HT-29 (cell line): ENCODE data around the gene POU2AF1. TPM values are rescaled to one million over a fixed set of nuclear protein-coding genes. Genes with fewer than 3 reads are reported as not detected.
"Not testable (repeated sequence)": the region's sequence is repeated elsewhere in the genome, so short reads cannot be mapped to it uniquely, and the experiment has no call there.

Experiments
- DNase-seq: peaks from one replicate; pipeline ENCODE4 v3.0.0-alpha.2; 2015; ENCODE audit warnings: low spot score
- total RNA-seq: library from RNA; depleted of rRNA; stranded (reverse); fragments of >200 nt; shearing (Covaris generic); gene quantifications from 2 replicates; pipeline ENCODE4 v1.2.3, GENCODE V29; 2014

POU2AF1 gene
- total RNA-seq, 1 experiment from 2014 or later, result 4.0 TPM

GRCh38 chr11:111409915-111410314 lies 30.8 kb upstream of the POU2AF1 start:
- no peak for DNase-seq

GRCh38 chr11:111408789-111409727 lies 30.0 kb upstream of the POU2AF1 start:
- DNase-seq, result no peak

- no peak for DNase-seq
Measured at GRCh38 chr11:111407652-111408051, 28.6 kb upstream of the POU2AF1 start.

GRCh38 chr11:111406589-111406988 lies 27.5 kb upstream of the POU2AF1 start:
- DNase-seq, result peak; percentile 44

GRCh38 chr11:111406091-111406490 lies 27.0 kb upstream of the POU2AF1 start:
- no peak for DNase-seq

GRCh38 chr11:111405551-111405950 lies 26.5 kb upstream of the POU2AF1 start:
- no peak for DNase-seq

DNA sequence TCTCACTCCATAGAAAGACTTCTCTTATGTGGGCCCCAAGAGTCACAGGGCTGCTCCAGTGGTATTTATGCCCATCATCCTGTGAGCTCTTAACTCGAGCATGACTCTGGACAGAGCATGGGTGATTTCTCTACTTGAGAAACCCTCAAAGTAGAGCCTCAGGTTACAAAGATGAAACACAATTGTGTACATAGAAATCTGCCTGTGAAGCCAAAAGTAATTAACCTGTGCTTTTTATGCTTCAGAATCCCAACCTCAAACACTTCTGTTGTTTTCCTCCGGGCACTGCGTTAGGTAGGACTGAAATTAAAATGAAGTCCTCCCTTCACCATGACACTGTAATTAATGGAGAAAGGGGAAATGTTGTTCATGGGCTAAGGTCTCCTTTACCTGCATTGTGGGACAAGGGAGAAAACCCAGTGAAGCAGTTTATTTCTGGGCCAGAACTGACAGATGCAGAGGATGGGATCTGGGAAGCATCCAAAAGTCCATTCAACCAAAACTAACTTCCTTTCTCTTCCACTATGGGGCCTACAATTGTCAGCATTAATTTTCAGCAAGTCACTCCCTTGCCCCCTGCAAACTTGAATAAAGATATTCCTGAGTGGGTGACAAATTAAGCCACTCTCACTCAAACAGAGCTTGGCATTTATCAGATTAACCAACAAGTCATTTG lies 24.1 kb upstream of the POU2AF1 start:
- no peak for DNase-seq

DNA sequence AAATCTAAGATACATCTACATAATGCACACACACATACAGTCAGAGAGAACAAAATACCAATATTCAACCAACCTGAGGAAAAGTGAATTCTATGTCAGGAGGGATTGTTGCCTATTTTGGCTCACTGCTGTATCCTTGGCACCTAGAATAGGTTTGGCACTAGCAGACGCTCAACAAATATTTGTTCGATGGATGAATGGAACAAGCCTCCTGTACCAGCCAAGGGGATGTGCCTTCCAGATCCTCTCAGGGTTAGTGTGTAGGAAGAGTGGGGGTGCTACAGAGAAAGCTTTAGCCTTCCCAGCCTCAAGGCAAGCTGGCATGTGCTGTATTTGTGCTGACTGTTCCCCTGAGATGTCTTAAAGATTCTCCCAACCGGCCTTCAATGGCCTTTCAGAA lies 23.3 kb upstream of the POU2AF1 start:
- DNase-seq, result no peak

GRCh38 chr11:111401957-111402356 lies 22.9 kb upstream of the POU2AF1 start:
- DNase-seq, result not testable (repeated sequence)

DNA sequence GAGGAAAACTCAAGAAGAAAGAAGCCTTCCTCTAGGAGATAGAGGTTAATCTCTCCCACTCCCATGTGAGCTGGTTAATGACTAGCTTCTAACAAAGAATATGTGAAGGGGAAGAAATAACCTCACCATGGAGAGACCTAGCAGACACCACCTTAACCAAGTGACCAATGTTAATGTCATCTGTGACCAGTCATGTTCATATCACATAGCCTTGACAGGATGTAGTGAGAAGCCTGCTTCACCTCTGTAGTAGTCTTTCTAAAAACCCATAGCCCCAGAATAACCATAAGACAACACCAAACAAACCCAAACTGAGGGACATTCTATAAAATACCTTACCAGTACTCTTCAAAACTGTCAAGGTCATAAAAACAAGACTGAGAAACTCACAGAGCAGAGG lies 21.5 kb upstream of the POU2AF1 start:
- DNase-seq, result no peak

DNA sequence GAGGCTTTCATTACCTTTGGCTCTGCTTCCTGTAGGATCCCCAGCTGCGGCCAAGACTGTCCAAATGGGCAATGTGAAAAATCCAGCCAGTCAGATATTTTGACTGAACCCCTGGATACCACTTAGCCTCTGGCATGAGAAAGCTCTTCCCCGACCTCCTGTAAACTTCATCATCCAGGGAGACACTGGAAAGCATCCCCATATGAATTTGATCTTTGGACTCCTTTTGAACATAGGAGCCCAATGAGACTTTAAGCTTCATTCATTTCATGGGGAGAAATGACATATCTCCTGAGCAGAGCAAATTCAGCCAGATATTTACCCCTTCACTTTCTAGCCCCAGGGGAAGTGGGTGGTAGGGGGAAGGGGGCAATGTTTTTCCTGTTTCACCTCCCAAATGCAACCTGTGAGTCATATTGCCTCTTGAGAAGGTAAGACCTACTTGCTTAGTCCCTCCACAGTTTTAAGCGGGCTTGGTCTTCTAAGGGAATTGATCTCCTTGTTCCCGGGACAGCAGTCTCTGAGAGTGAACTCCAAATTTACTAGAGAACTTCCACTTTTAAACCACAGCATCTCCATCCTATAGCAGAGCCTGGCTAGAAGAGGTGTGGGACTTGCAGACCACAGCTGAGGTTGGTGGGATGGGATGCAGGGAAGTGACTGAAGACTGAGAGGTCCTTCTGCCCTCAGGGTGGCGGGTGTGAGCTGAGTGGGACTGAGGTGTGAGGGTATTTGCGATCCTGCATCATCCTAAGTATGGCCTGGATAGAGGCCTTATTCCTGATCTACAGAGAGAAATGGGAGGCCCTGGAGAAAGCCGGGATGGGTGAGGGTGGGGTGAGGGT lies 20.3 kb upstream of the POU2AF1 start:
- no peak for DNase-seq

DNA sequence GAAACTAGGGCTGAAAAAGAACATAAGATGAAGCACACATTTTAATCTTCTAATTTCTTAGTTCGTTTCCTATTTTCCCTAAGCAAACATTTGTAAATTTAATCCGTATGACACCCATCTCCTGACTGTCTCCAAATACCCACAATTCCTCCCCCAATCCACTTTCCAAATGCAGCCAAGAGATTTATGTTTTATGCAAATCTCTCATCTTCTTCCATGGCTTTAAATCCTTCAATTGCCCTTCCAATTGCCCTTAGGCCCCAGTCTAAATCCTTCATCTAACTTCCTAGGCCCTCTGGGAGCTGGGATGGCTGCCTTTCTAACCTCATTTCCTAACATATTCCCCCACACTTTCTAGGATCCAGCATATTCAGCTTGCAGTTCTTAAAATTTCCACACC lies 18.0 kb upstream of the POU2AF1 start:
- no peak for DNase-seq

GRCh38 chr11:111395749-111396148 lies 16.7 kb upstream of the POU2AF1 start:
- no peak for DNase-seq

DNA sequence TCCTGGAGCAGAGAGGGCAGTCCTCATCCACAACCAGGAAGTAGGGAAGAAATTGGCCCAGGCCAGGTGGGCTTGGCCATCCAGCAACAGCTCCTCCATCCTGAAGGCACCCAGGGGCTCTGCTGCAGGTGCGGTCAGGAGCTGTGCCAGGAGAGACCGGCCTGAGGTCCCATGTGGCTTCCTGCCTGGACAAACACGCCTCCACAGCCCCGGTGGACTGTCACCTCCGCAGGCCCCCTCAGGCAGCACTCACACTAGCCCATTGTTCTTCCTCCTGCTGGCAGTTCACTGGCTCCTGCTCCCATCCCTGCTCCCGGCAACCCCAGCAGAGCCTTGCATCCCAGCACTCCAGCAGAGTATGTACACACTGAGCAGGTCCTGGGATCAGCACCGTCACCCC lies 16.0 kb upstream of the POU2AF1 start:
- DNase-seq, result no peak

GRCh38 chr11:111394147-111394546 lies 15.1 kb upstream of the POU2AF1 start:
- DNase-seq, result not testable (repeated sequence)

DNA sequence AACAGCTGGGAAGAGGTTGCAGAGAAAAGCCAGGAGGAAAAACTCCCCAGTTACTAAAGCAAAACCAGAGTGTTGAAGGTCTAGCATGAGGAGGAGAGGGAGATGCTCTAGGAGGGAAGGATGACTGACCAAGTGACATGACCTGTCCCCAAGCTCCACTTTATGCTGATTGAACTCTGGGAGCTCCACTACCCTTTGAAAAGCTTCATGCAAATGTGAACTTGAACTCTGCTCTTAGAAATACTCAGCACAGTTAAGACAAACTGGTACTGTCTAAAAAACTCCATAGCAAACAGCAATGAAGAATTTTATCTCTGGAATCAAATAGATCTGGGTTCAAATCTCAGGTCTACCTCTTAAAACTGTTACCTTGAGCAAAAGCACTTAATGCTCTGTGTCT lies 14.5 kb upstream of the POU2AF1 start:
- no peak for DNase-seq

GRCh38 chr11:111393096-111393495 lies 14.0 kb upstream of the POU2AF1 start:
- DNase-seq, result no peak

DNA sequence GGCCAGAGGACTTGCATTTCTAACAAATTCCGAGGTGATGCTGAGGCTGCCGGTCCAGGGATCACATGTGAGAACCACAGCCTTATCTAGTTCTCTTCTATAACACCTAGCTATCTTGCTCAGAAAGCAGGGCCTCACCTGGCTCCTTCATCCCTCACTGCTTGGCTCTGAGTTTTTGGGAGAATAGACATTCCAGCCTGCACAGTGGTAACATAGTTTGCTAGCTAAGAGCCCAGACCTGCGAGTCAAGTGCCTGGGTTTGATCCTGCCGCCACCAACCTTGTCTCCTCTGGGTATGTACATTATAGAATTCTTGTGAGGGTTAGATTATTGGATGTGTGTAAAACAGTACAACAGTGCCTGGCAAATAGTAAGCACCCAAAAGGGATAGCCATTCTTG lies 13.5 kb upstream of the POU2AF1 start:
- DNase-seq, result no peak

DNA sequence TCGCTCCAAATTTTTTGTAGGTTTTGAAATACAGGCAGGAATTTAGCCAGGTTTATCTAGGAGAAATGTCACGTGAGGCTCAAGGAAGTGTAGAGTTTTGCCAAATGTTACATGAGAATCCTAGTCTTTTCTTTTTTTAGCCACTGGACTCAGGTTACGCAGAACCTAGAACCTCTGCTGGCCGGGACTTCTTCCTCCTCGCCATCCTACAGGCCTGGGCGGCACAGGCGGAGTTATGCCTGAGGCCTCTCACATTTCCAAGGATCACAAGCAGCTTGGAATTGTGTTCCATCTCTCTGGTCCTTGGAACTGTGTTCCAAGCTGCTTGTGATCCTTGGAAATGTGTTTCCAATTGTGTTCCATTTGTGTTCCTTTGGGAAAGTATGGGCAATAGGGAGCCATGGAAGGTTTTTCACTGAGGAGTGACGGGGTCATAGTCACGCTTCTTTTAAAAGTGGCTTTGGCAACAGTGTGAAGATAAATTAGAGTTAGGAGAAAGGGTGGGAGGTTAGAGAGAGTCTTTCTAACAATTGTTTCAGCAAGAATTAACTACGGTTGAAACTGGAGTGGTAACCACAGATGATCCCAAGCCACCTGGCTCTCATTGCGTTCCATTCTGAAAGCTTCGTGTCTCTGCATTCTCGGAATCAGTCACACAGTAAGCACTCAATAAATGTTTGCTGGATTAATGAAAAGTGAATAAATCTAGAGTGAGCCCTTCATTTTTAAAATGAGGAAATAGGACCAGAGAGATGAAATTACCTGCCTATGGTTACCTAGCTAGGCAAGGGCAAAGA lies 12.5 kb upstream of the POU2AF1 start:
- DNase-seq, result no peak

DNA sequence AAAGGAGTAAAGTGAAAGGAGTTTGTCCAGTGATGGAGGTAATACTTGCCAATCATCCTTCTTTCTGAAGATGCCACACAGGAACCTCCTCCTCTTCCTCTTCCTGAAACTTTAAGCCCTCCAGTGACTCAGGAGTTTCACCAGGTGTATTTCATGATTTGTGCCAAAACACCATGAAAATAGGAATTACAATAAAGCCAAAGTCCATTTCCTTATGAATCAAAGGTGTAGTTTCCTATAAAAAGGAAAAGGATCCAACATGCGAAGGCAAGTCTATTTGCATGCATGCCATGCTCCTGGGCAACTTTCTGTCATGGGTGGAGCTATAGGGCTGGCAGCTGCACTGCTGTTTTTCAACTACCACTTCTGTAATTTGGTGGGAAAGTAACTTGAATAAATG lies 9.8 kb upstream of the POU2AF1 start:
- DNase-seq, result peak; percentile 79

- no peak for DNase-seq
Measured at GRCh38 chr11:111388420-111388819, 9.3 kb upstream of the POU2AF1 start.
